A549 (cell line): ENCODE data around the gene SNAPC5. TPM values are rescaled to one million over a fixed set of nuclear protein-coding genes. Genes with fewer than 3 reads are reported as not detected.

Source experiments
- ATAC-seq, 2 experiments: fragments of 200-7000 bp in 1 of 2; fragments of >200 bp in 1 of 2; cut with Nextera tagmentation in 1 of 2; cut with Tn5 transposase in 1 of 2; 3 replicates each; pipeline versions ENCODE4 v1.8.0 to v1.9.1; 2018 to 2020; ENCODE audit warnings: mild to moderate bottlenecking in 1 of 2, moderate library complexity in 1 of 2
- CTCF ChIA-PET: fragments of 300-600 bp; sonication (Branson Sonifier 250); formaldehyde crosslinking; extraction: SDS; loops from one replicate; lab custom pipeline; 2021; ENCODE audit warnings: antibody characterized with exemption, inconsistent platforms; lab: Yijun Ruan, JAX
- POLR2A ChIA-PET: fragments of 350-600 bp; formaldehyde crosslinking; extraction: SDS; loops from one replicate; lab custom pipeline; 2021; ENCODE audit warnings: antibody characterized with exemption, inconsistent platforms; lab: Yijun Ruan, JAX
- DNase-seq, 2 experiments: peaks; one replicate each; pipeline versions ENCODE4 v3.0.0 to v3.0.0-alpha.2; 2011 to 2016; ENCODE audit warnings: low read depth in 1 of 2, low spot score in 1 of 2
- FAIRE-seq: peaks from 2 replicates; lab custom pipeline; 2011; peaks lifted over from hg19 to GRCh38; lab: Jason Lieb, UNC
- H3K27ac ChIP-seq, 2 experiments: fragments of >200 bp; sonication (Bioruptor Twin); formaldehyde crosslinking; 3 replicates each; pipeline ENCODE4 v1.5.1; 2016 to 2017
- H3K4me1 ChIP-seq: fragments of >200 bp; sonication (Bioruptor Twin); formaldehyde crosslinking; 3 replicates; pipeline ENCODE4 v1.6.1; 2016
- H3K4me2 ChIP-seq: fragments of >200 bp; sonication (Bioruptor Twin); formaldehyde crosslinking; 3 replicates; pipeline ENCODE4 v1.6.1; 2016
- H3K4me3 ChIP-seq: fragments of >200 bp; sonication (Bioruptor Twin); formaldehyde crosslinking; 3 replicates; pipeline ENCODE4 v1.5.1; 2016
- H3K9me3 ChIP-seq: fragments of >200 bp; sonication (Bioruptor Twin); formaldehyde crosslinking; 3 replicates; pipeline ENCODE4 v1.6.1; 2016
- ATOH8 ChIP-seq: fragments of 250-450 bp; sonication (Bioruptor Pico); IDR thresholded peaks from 2 replicates; pipeline ENCODE4 v1.5.0; 2020; ENCODE audit warnings: low read depth, mild to moderate bottlenecking, moderate library complexity
- BCL3 ChIP-seq: fragments of >200 bp; sonication (Bioruptor Twin); formaldehyde crosslinking; IDR thresholded peaks from 3 replicates; pipeline ENCODE4 v1.6.1; 2016
- CBX2 ChIP-seq: fragments of 200-600 bp; sonication (generic); IDR thresholded peaks from 2 replicates; pipeline ENCODE4 v1.6.1; 2016; ENCODE audit warnings: low read depth, mild to moderate bottlenecking, borderline replicate concordance
- CHD2 ChIP-seq: fragments of 150-350 bp; IDR thresholded peaks from 2 replicates; pipeline ENCODE4 v1.6.1; 2014; ENCODE audit warnings: low read length; ENCODE audit not compliant: partially characterized antibody
- EHMT2 ChIP-seq: fragments of 200-600 bp; sonication (generic); IDR thresholded peaks from 2 replicates; pipeline ENCODE4 v1.6.1; 2016; ENCODE audit warnings: antibody characterized with exemption, low read depth, mild to moderate bottlenecking, moderate library complexity
- EP300 ChIP-seq, 2 experiments: fragments of >200 bp; sonication (Bioruptor Twin); formaldehyde crosslinking; IDR thresholded peaks; 2 replicates in 1 of 2; 3 replicates in 1 of 2; pipeline ENCODE4 v1.6.1; 2016 to 2017
- FOSB ChIP-seq: fragments of 250-450 bp; sonication (Bioruptor Pico); IDR thresholded peaks from 2 replicates; pipeline ENCODE4 v1.5.0; 2020; ENCODE audit warnings: mild to moderate bottlenecking, moderate library complexity
- FOSL2 ChIP-seq, 2 experiments: fragments of 450-650 bp in 1 of 2; fragments of >200 bp in 1 of 2; sonication (Bioruptor Twin) in 1 of 2; formaldehyde crosslinking; IDR thresholded peaks; 2 replicates each; pipeline versions ENCODE4 v1.5.0 to v1.6.1; 2016 to 2020; ENCODE audit warnings: mild to moderate bottlenecking in 1 of 2, moderate library complexity in 1 of 2
- GATA3 ChIP-seq: IDR thresholded peaks from 2 replicates; pipeline ENCODE4 v1.6.1; 2012; ENCODE audit warnings: borderline replicate concordance
- HOXA7 ChIP-seq: fragments of 250-450 bp; sonication (Bioruptor Pico); IDR thresholded peaks from 2 replicates; pipeline ENCODE4 v1.5.0; 2020; ENCODE audit warnings: mild to moderate bottlenecking, moderate library complexity
- JUN ChIP-seq, 2 experiments: fragments of >200 bp; sonication (Bioruptor Twin); formaldehyde crosslinking; IDR thresholded peaks; 2 replicates in 1 of 2; 3 replicates in 1 of 2; pipeline ENCODE4 v1.6.1; 2016 to 2017
- KDM1A ChIP-seq: fragments of 200-600 bp; sonication (generic); IDR thresholded peaks from 2 replicates; pipeline ENCODE4 v1.6.1; 2016; ENCODE audit warnings: low read depth, mild to moderate bottlenecking
- MAFK ChIP-seq: fragments of 450-650 bp; IDR thresholded peaks from 2 replicates; pipeline ENCODE4 v1.6.1; 2014; ENCODE audit not compliant: partially characterized antibody
- MAX ChIP-seq: IDR thresholded peaks from 2 replicates; pipeline ENCODE4 v1.6.1; 2012
- MAZ ChIP-seq: fragments of 150-350 bp; IDR thresholded peaks from 2 replicates; pipeline ENCODE4 v1.6.1; 2014; ENCODE audit warnings: antibody characterized with exemption, low read depth, low read length, borderline replicate concordance
- NFE2L2 ChIP-seq: fragments of 150-350 bp; conservative IDR thresholded peaks from 2 replicates; pipeline ENCODE4 v1.6.1; 2014; ENCODE audit warnings: low read length
- NR3C1 ChIP-seq: fragments of >200 bp; sonication (Bioruptor Twin); formaldehyde crosslinking; IDR thresholded peaks from 3 replicates; pipeline ENCODE4 v1.6.1; 2017
- PHF8 ChIP-seq: fragments of 200-600 bp; sonication (generic); IDR thresholded peaks from 2 replicates; pipeline ENCODE4 v1.6.1; 2016; ENCODE audit warnings: low read depth, mild to moderate bottlenecking, antibody characterized with exemption, moderate library complexity, borderline replicate concordance
- RARB ChIP-seq: fragments of 250-450 bp; sonication (Bioruptor Pico); IDR thresholded peaks from 2 replicates; pipeline ENCODE4 v1.8.0; 2021; ENCODE audit warnings: mild to moderate bottlenecking, moderate library complexity
- TFCP2L1 ChIP-seq: fragments of 250-450 bp; sonication (Bioruptor Pico); IDR thresholded peaks from 2 replicates; pipeline ENCODE4 v1.5.0; 2021; ENCODE audit warnings: mild to moderate bottlenecking
- USF2 ChIP-seq: fragments of 450-650 bp; IDR thresholded peaks from 2 replicates; pipeline ENCODE4 v1.6.1; 2014; ENCODE audit warnings: antibody characterized with exemption
- WGBS: methylation state at CpG from one replicate; pipeline ENCODE4 v1.1.6; 2017; ENCODE audit errors: missing lambda C conversion rate; 5-methylcytosine and 5-hydroxymethylcytosine counted together
- polyA plus RNA-seq, 4 experiments: library from polyadenylated mRNA; depleted of rRNA in 3 of 4; stranded (reverse); fragments of >200 nt; fragmentation: RNase III in 1 of 4; extraction: RNeasy Plus Mini Kit Qiagen cat#74134 plus additional on column Dnase treatment in 1 of 4; gene quantifications; 2 replicates in 3 of 4; 3 replicates in 1 of 4; pipeline ENCODE4 v1.2.3, GENCODE V29; 2011 to 2017

SNAPC5 gene
- polyA plus RNA-seq, 2 of the 4 experiments (the other 2 are of a cell fraction), result 80.9 to 84.9 TPM

GRCh38 chr15:66494262-66494661 lies 3.3 kb downstream of the SNAPC5 start:
- Histone ChIP-seq H3K9me3 (no peaks in the 10 kb centered on the region), H3K27ac (no peak overlapping the region), H3K4me3 (no peak overlapping the region), H3K4me2 (no peak overlapping the region), H3K4me1 (peaks cover 20% of the 10 kb centered on the region; the same call in 2 of the 3 replicates)
- DNase-seq (no peak), FAIRE-seq (no peak), ATAC-seq (no peak)
- ChIA-PET CTCF (interaction anchor here (0.5 to 1.4 kb wide), 5 partner anchors 9 to 826 kb away, joined by 3 to 4 read pairs (median 4); partner anchors contain the start of gene ZWILCH), POLR2A (interaction anchor here (1.2 kb wide), 1 partner anchor 11 kb away, joined by 3 read pairs; the partner anchor contains the start of gene ZWILCH)
- WGBS, result 92% methylated on average over 2 of the region's 2 CpGs
- no peak for TF ChIP-seq TFCP2L1 (CRISPR knock-in tag)
- TF ChIP-seq CBX2, result no peak
- TF ChIP-seq MAX, result no peak
- TF ChIP-seq USF2, result no peak

- WGBS, result 94% methylated on average over 3 of the region's 3 CpGs
- no peak for ATAC-seq
- Histone ChIP-seq H3K4me3 (no peak overlapping the region), H3K4me1 (peaks cover 6% of the 10 kb centered on the region; the same call in 2 of the 3 replicates), H3K4me2 (no peak overlapping the region), H3K9me3 (no peaks in the 10 kb centered on the region), H3K27ac (no peak overlapping the region)
- CTCF ChIA-PET, result interaction anchor here (0.9 to 2.3 kb wide), 4 partner anchors 10 to 105 kb away, joined by 3 to 9 read pairs (median 5); partner anchors contain the start of gene MAP2K1
- POLR2A ChIA-PET, result interaction anchor here (1.0 to 1.4 kb wide), 3 partner anchors 9 to 105 kb away, joined by 3 to 4 read pairs (median 4); partner anchors contain the start of genes MAP2K1, RPL4 and ZWILCH
- no peak for FAIRE-seq
- TF ChIP-seq ATOH8 (CRISPR knock-in tag), result no peak
- TF ChIP-seq HOXA7 (CRISPR knock-in tag), result no peak
- TF ChIP-seq MAFK, result no peak
- no peak for TF ChIP-seq BCL3
- TF ChIP-seq MAX, result no peak
- no peak for TF ChIP-seq NR3C1
- no peak for TF ChIP-seq NFE2L2
- TF ChIP-seq RARB, result no peak
- no peak for TF ChIP-seq FOSB (CRISPR knock-in tag)
- TF ChIP-seq FOSL2 (IDR thresholded peaks at IDR 0.05), result no peak
- no peak for TF ChIP-seq FOSL2 (CRISPR knock-in tag; IDR thresholded peaks at IDR 0.05)
- TF ChIP-seq MAZ, result no peak
- DNase-seq, result no peak
These were observed 5.7 kb downstream of the SNAPC5 start for GRCh38 chr15:66491846-66492245.

- no peak for TF ChIP-seq CHD2
- TF ChIP-seq CBX2, result no peak
- TF ChIP-seq MAX, result no peak
- no peak for TF ChIP-seq PHF8
- no peak for TF ChIP-seq EHMT2
- TF ChIP-seq KDM1A, result no peak
- no peak for TF ChIP-seq GATA3
- TF ChIP-seq JUN (IDR thresholded peaks at IDR 0.05), result no peak
- no peak for TF ChIP-seq EP300 (IDR thresholded peaks at IDR 0.05)
- TF ChIP-seq, all 56 proteins: peak for 0
- ATAC-seq, result peak; percentile 5 to 9; a peak in 2 of 6 replicates
These were observed 8.3 kb downstream of the SNAPC5 start for GRCh38 chr15:66489179-66489791.

More at GRCh38 chr15:66489179-66489791, 8.3 kb downstream of the SNAPC5 start:
- no peak for FAIRE-seq
- Histone ChIP-seq H3K4me1 (no peaks in the 10 kb centered on the region), H3K27ac (no peak overlapping the region), H3K9me3 (no peaks in the 10 kb centered on the region), H3K4me3 (no peak overlapping the region), H3K4me2 (no peak overlapping the region)
- ChIA-PET POLR2A (interaction anchor here (0.6 to 1.4 kb wide), 2 partner anchors 15 to 369 kb away, joined by 3 to 4 read pairs; no protein-coding TSS in a partner anchor), CTCF (interaction anchor here (0.7 to 3.5 kb wide), 4 partner anchors 9 to 848 kb away, joined by 3 to 46 read pairs (median 4); partner anchors contain the start of gene SNAPC5)
- WGBS, result 83% methylated on average over 6 of the region's 6 CpGs
- DNase-seq, result no peak
